Colonic mucosa (tissue), 4 donors: ENCODE data around the gene MARK2. TPM values are rescaled to one million over a fixed set of nuclear protein-coding genes. Genes with fewer than 3 reads are reported as not detected.
"Not testable (repeated sequence)": the region's sequence is repeated elsewhere in the genome, so short reads cannot be mapped to it uniquely, and the experiment has no call there.

ENCODE experiments used
- DNase-seq: peaks from one replicate; pipeline ENCODE4 v3.0.0-alpha.2; 2020
- H3K27ac ChIP-seq: fragments of 200-600 bp; one replicate; pipeline ENCODE4 v1.8.0; 2021
- H3K27me3 ChIP-seq: fragments of 200-600 bp; one replicate; pipeline ENCODE4 v1.8.0; 2021
- H3K36me3 ChIP-seq: fragments of 200-600 bp; one replicate; pipeline ENCODE4 v1.8.0; 2021
- H3K4me1 ChIP-seq: fragments of 200-600 bp; one replicate; pipeline ENCODE4 v1.8.0; 2021; ENCODE audit warnings: mild to moderate bottlenecking
- H3K4me3 ChIP-seq: fragments of 200-600 bp; one replicate; pipeline ENCODE4 v1.8.0; 2021
- H3K9ac ChIP-seq, 2 donors: one replicate each; pipeline ENCODE4 v1.7.0; 2013; ENCODE audit warnings: control low read depth in 2 of 2, low read depth in 2 of 2, low read length in 2 of 2
- H3K9me3 ChIP-seq: fragments of 200-600 bp; one replicate; pipeline ENCODE4 v1.8.0; 2021
- CTCF ChIP-seq: fragments of 200-600 bp; IDR thresholded peaks from one replicate; pipeline ENCODE4 v1.8.0; 2022; ENCODE audit warnings: antibody characterized with exemption, mild to moderate bottlenecking
- intact Hi-C: fragments of 100-400 bp; cut with DNase I; formaldehyde crosslinking; loops from one replicate; pipeline ENCODE4 v1.14.1; 2022
- total RNA-seq, 2 donors: library from RNA; stranded (reverse); fragmentation: NEBNext Ultra II Directional in 1 of 2; extraction: Animal tissue kit (Norgen Biotek cat#: 25700) in 1 of 2; gene quantifications; one replicate each; pipeline ENCODE4 v1.2.1, GENCODE V29; 2021
- donor health status: healthy.
- donor health status: DM: no; HTN: no; CAD: no.
- donor health status: DM: no; HTN: no; CAD: no.

The MARK2 gene
- total RNA-seq, 2 donors from 2014 or later = 86.8 to 96.8 TPM

GRCh38 chr11:63802637-63803414 is 36.1 kb upstream of the MARK2 start:
- H3K27me3 ChIP-seq = no peaks in the 10 kb centered on the region
- peak overlapping the region; percentile 61 for H3K27ac ChIP-seq
- no peak overlapping the region for H3K9ac ChIP-seq
- no peak overlapping the region for H3K4me3 ChIP-seq
- peak; percentile 36 for DNase-seq
- TF ChIP-seq CTCF = no peak
- intact Hi-C loops = no loop called here
- H3K9me3 ChIP-seq = no peaks in the 10 kb centered on the region
- H3K36me3 ChIP-seq = no peaks in the 10 kb centered on the region
- peaks cover 3% of the 10 kb centered on the region for H3K4me1 ChIP-seq

- DNase-seq = peak; percentile 85
- Histone ChIP-seq H3K4me3 (no peak overlapping the region), H3K36me3 (no peaks in the 10 kb centered on the region), H3K27me3 (no peaks in the 10 kb centered on the region), H3K9me3 (no peaks in the 10 kb centered on the region), H3K9ac (no peak overlapping the region), H3K4me1 (peaks cover 3% of the 10 kb centered on the region), H3K27ac (peak overlapping the region; percentile 61)
- intact Hi-C loops = no loop called here
- no peak for TF ChIP-seq CTCF
Observed at GRCh38 chr11:63804259-63804658, 34.7 kb upstream of the MARK2 start.

- peaks cover 3% of the 10 kb centered on the region for H3K4me1 ChIP-seq
- TF ChIP-seq CTCF = no peak
- DNase-seq = no peak
- H3K36me3 ChIP-seq = no peaks in the 10 kb centered on the region
- H3K9ac ChIP-seq = no peak overlapping the region
- H3K4me3 ChIP-seq = no peak overlapping the region
- no peaks in the 10 kb centered on the region for H3K9me3 ChIP-seq
- H3K27me3 ChIP-seq = no peaks in the 10 kb centered on the region
- no peak overlapping the region for H3K27ac ChIP-seq
- intact Hi-C loops = no loop called here
Observed at GRCh38 chr11:63805844-63806415, 33.0 kb upstream of the MARK2 start.

- H3K4me1 ChIP-seq, H3K36me3 ChIP-seq, H3K27ac ChIP-seq, H3K9ac ChIP-seq, H3K4me3 ChIP-seq, H3K27me3 ChIP-seq, DNase-seq, intact Hi-C loops, H3K9me3 ChIP-seq: not testable (repeated sequence)
Observed at GRCh38 chr11:63810383-63810782, 28.5 kb upstream of the MARK2 start.

- H3K4me1 ChIP-seq = no peaks in the 10 kb centered on the region
- H3K27me3 ChIP-seq = no peaks in the 10 kb centered on the region
- intact Hi-C loops = no loop called here
- no peak for DNase-seq
- H3K9me3 ChIP-seq = no peaks in the 10 kb centered on the region
- H3K4me3 ChIP-seq = no peak overlapping the region
- no peaks in the 10 kb centered on the region for H3K36me3 ChIP-seq
- H3K27ac ChIP-seq = no peak overlapping the region
- H3K9ac ChIP-seq = no peak overlapping the region
- TF ChIP-seq CTCF = no peak
Observed at GRCh38 chr11:63811522-63811921, 27.4 kb upstream of the MARK2 start.

GRCh38 chr11:63813035-63813562 is 25.8 kb upstream of the MARK2 start, which contains the start of gene SPINDOC:
SPINDOC (plus strand) TSS chr11:63813456; CDS start chr11:63813687, 231 bp downstream.
- H3K9me3 ChIP-seq = no peaks in the 10 kb centered on the region
- H3K4me3 ChIP-seq = peak within 1 kb of the TSS; percentile 90
- DNase-seq = peak; percentile 81
- peak within 1 kb of the TSS; percentile 86 to 94 for H3K9ac ChIP-seq
- no peak for TF ChIP-seq CTCF
- no peaks in the 10 kb centered on the region for H3K27me3 ChIP-seq
- H3K4me1 ChIP-seq = no peaks in the 10 kb centered on the region
- intact Hi-C loops = no loop called here
- H3K27ac ChIP-seq = peak within 1 kb of the TSS; percentile 41
- H3K36me3 ChIP-seq = no peaks in the 10 kb centered on the region
